SU-DHL-6 (cell line): ENCODE data around the gene PPT1.

Experiments used
- H2AFZ ChIP-seq: fragments of 200-600 bp; sonication (generic); 2 replicates; pipeline ENCODE4 v1.6.1; 2014; ENCODE audit warnings: low read depth, mild to moderate bottlenecking, moderate library complexity, mixed read lengths, antibody characterized with exemption, low read length; ENCODE audit not compliant: severe bottlenecking
- H3F3A ChIP-seq: fragments of 200-600 bp; shearing (Covaris generic); 2 replicates; pipeline ENCODE4 v1.6.0; 2016; ENCODE audit warnings: antibody characterized with exemption, mild to moderate bottlenecking; ENCODE audit not compliant: insufficient read depth
- H3K27ac ChIP-seq: fragments of 200-600 bp; sonication (generic); 2 replicates; pipeline ENCODE4 v1.5.1; 2016; ENCODE audit warnings: low read depth, mild to moderate bottlenecking, low read length, moderate library complexity, mixed read lengths
- H3K27me3 ChIP-seq: fragments of 200-600 bp; sonication (generic), shearing (Covaris generic); 2 replicates; pipeline ENCODE4 v1.6.0; 2014; ENCODE audit warnings: mild to moderate bottlenecking, low read length
- H3K36me3 ChIP-seq: fragments of 200-600 bp; sonication (generic); 2 replicates; pipeline ENCODE4 v1.6.1; 2014; ENCODE audit warnings: mild to moderate bottlenecking, low read length, mixed read lengths
- H3K4me2 ChIP-seq: fragments of 300-600, 200-600 bp; shearing (Covaris generic), sonication (generic); 2 replicates; pipeline ENCODE4 v1.6.0; 2014; ENCODE audit warnings: low read length, low read depth, mild to moderate bottlenecking; ENCODE audit not compliant: poor library complexity, severe bottlenecking
- H3K4me3 ChIP-seq: fragments of 200-600 bp; sonication (generic); 2 replicates; pipeline ENCODE4 v1.5.1; 2014; ENCODE audit warnings: antibody characterized with exemption, low read length, mild to moderate bottlenecking, mixed read lengths; ENCODE audit not compliant: insufficient read depth, poor library complexity, severe bottlenecking
- H3K79me2 ChIP-seq: fragments of 200-600 bp; sonication (generic); 2 replicates; pipeline ENCODE4 v1.6.1; 2014; ENCODE audit warnings: mild to moderate bottlenecking, low read length, moderate library complexity; ENCODE audit not compliant: insufficient read depth
- H3K9ac ChIP-seq: fragments of 200-600 bp; sonication (generic); 2 replicates; pipeline ENCODE4 v1.7.0; 2014; ENCODE audit warnings: mild to moderate bottlenecking, low read length
- H3K9me2 ChIP-seq: fragments of 200-600 bp; sonication (generic); replicated peaks from 2 replicates; pipeline ENCODE4 v1.6.1; 2014; ENCODE audit warnings: low read length; ENCODE audit not compliant: insufficient read depth
- H3K9me3 ChIP-seq: fragments of 200-600 bp; sonication (generic); 2 replicates; pipeline ENCODE4 v1.6.1; 2014; ENCODE audit warnings: low read length, mixed read lengths; ENCODE audit not compliant: insufficient read depth
- H4K20me1 ChIP-seq: fragments of 200-600 bp; sonication (generic); 2 replicates; pipeline ENCODE4 v1.6.1; 2014; ENCODE audit warnings: low read depth, mild to moderate bottlenecking, antibody characterized with exemption, low read length, moderate library complexity, mixed read lengths
- EZH2phosphoT487 ChIP-seq: fragments of 200-600 bp; sonication (generic), shearing (Covaris generic); conservative IDR thresholded peaks from 2 replicates; pipeline ENCODE4 v1.6.1; 2018; ENCODE audit warnings: mild to moderate bottlenecking, antibody characterized with exemption, low read length, moderate library complexity, mixed read lengths
- TF ChIP-seq, protein P1 (sequence below): fragments of 200-600 bp; sonication (generic); IDR thresholded peaks from one replicate; pipeline ENCODE4 v1.5.1; 2017; ENCODE audit warnings: antibody characterized with exemption, mild to moderate bottlenecking, low read length, moderate library complexity; ENCODE audit not compliant: insufficient read depth, poor library complexity, severe bottlenecking

The PPT1 gene

DNA sequence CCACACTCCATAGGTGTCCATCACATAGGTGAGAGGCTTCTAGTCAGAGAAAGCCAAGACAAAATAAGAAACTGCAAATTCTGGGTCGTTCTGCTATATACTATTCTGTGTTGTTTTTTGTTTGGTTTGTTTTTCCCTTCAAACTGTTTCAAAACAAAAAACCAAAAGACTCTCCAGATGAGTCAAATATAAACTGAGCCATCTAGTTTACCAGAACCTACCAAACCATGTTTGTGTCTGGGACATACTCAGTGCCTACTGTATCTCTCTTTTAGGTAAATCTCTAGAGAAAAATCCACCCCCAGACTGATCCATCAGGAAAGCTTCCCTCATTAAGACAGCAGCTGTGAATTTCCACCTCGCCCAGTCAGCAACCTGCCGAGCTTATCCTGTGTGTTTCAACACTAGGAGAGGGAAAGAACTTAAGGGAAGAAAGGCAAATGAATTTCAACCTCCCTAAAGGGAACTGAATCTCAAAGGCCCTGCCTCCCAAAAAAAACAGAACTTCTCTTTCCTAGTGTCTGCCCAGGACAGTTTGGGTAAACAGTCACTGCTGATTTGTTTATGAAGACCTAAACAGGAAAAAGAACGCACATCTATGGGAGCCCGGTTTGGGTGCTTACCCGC is 17.2 kb downstream of the PPT1 start:
- Histone ChIP-seq H3K36me3 (peaks cover 5% of the 10 kb centered on the region; the same call in 1 of the 2 replicates), H3K27me3 (no peaks in the 10 kb centered on the region), H3K4me3 (no peak overlapping the region), H2AFZ (no peak overlapping the region), H3K9me2 (no peaks in the 10 kb centered on the region), H4K20me1 (no peaks in the 10 kb centered on the region), H3K4me2 (no peak overlapping the region), H3K9me3 (no peaks in the 10 kb centered on the region), H3K9ac (no peak overlapping the region), H3K79me2 (no peaks in the 10 kb centered on the region), H3K27ac (no peak overlapping the region), H3F3A (peaks cover 8% of the 10 kb centered on the region; the same call in 1 of the 2 replicates)
- TF ChIP-seq, protein P1, sequence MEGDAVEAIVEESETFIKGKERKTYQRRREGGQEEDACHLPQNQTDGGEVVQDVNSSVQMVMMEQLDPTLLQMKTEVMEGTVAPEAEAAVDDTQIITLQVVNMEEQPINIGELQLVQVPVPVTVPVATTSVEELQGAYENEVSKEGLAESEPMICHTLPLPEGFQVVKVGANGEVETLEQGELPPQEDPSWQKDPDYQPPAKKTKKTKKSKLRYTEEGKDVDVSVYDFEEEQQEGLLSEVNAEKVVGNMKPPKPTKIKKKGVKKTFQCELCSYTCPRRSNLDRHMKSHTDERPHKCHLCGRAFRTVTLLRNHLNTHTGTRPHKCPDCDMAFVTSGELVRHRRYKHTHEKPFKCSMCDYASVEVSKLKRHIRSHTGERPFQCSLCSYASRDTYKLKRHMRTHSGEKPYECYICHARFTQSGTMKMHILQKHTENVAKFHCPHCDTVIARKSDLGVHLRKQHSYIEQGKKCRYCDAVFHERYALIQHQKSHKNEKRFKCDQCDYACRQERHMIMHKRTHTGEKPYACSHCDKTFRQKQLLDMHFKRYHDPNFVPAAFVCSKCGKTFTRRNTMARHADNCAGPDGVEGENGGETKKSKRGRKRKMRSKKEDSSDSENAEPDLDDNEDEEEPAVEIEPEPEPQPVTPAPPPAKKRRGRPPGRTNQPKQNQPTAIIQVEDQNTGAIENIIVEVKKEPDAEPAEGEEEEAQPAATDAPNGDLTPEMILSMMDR, result no peak
- TF ChIP-seq EZH2phosphoT487, result no peak

DNA sequence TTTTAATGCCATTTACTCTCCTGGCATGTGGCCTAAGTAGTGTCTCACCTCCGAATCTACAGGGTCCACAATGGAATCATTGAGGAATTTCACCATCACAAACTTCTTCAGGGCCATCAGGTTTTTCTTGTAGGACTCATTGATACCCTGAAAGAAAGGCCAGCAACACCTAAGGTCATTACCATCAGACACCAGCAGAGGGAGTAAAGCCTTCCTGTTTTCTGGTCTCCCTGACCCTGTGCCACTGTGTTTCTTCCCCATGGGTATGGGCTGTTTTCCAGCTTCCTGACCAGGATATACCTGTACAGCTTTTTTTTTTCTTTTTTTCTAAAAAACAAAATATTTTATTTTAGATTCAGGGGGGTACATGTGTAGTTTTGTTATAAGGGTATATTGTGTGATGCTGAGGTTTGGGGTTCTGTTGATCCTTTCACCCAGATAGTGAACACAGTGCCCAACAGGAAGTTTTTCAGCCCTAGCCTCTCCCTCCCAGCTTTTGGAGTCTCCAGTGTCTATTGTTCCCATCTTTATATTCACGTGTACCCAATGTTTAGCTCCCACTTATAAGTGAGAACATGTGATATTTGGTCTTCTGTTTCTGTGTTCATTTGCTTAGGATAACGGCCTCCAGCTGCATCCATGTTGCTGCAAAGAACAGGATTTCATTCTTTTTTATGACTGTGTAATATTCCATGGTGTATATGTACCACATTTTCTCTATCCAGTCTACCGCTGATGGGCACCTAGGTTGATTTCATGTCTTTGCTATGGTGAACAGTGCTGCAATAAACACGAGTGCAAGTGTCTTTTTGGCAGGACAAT is 18.3 kb downstream of the PPT1 start:
- no peaks in the 10 kb centered on the region for H3K27me3 ChIP-seq
- H3K36me3 ChIP-seq, result peaks cover 5% of the 10 kb centered on the region; the same call in 1 of the 2 replicates
- no peak overlapping the region for H3K4me3 ChIP-seq
- peaks cover 8% of the 10 kb centered on the region for H3F3A ChIP-seq
- H3K9me2 ChIP-seq, result no peaks in the 10 kb centered on the region
- H3K9ac ChIP-seq, result no peak overlapping the region
- no peaks in the 10 kb centered on the region for H3K9me3 ChIP-seq
- H3K27ac ChIP-seq, result no peak overlapping the region
- no peak overlapping the region for H3K4me2 ChIP-seq
- H3K79me2 ChIP-seq, result no peaks in the 10 kb centered on the region
- H2AFZ ChIP-seq, result no peak overlapping the region
- no peaks in the 10 kb centered on the region for H4K20me1 ChIP-seq
- TF ChIP-seq, protein P1, result peak; percentile 50
- TF ChIP-seq EZH2phosphoT487, result no peak

GRCh38 chr1:40076895-40077312 is 20.1 kb downstream of the PPT1 start:
- Histone ChIP-seq H3F3A (peaks cover 13% of the 10 kb centered on the region), H3K36me3 (peaks cover 8% of the 10 kb centered on the region; the same call in 1 of the 2 replicates), H3K79me2 (no peaks in the 10 kb centered on the region), H3K9me3 (no peaks in the 10 kb centered on the region), H3K4me2 (no peak overlapping the region), H3K9ac (no peak overlapping the region), H3K27ac (no peak overlapping the region), H4K20me1 (no peaks in the 10 kb centered on the region), H3K9me2 (no peaks in the 10 kb centered on the region), H3K4me3 (no peak overlapping the region), H2AFZ (no peak overlapping the region), H3K27me3 (no peaks in the 10 kb centered on the region)
- TF ChIP-seq, protein P1, result no peak
- TF ChIP-seq EZH2phosphoT487, result no peak
